DMS 273 (cell line): ENCODE measurements around the gene ALDOA.
"Not testable (repeated sequence)": the region's sequence is repeated elsewhere in the genome, so short reads cannot be mapped to it uniquely, and the experiment has no call there.

Experiments
- DNase-seq: peaks from one replicate; lab custom pipeline; 2025; ENCODE audit not compliant: unreplicated experiment; lab: John Stamatoyannopoulos, UW

The ALDOA gene

GRCh38 chr16:30040690-30041089 is 24.9 kb upstream of the ALDOA start:
- DNase-seq: not testable (repeated sequence)

- DNase-seq: peak; percentile 71
Measured at GRCh38 chr16:30041841-30042240, 23.7 kb upstream of the ALDOA start.

- no peak for DNase-seq
Measured at GRCh38 chr16:30046178-30046577, 19.4 kb upstream of the ALDOA start.

DNA sequence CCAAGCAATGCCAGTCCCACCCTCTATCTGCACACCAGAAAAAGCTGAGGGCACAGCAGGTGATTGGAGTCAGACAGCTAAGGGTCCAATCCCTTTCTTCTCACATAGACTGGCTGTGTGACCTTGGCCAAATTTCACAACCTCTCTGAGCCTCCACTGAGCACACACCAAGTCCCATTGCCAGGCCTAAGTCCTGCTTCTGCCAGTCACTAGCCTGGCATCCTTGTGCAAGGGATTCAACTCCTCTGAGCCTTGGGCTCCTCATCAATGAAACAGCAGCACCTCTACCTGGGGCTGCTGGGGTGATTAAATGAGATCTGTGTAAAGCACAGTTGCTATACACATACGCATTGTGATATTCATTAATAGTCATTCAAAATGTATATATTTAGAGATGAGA is 19.0 kb upstream of the ALDOA start:
- no peak for DNase-seq

DNA sequence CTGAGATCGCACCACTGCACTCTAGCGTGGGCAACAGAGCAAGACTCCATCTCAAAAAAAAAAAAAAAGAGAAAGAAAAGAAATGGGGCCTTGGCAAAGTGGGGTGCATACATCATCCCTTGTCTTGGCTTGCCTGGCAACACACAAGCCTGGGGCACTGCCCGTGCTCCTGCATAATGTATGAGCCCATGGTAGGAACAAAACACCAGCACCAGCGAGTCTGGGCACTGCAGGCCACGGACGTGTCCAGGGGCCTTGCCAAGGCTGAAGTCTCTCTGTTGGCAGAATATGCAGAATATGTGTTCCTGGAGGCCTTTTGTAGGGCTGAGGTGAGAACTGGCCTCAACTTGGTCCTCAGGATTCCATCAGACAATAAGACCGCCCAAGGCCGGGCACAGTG is 15.7 kb upstream of the ALDOA start:
- DNase-seq: no peak

DNA sequence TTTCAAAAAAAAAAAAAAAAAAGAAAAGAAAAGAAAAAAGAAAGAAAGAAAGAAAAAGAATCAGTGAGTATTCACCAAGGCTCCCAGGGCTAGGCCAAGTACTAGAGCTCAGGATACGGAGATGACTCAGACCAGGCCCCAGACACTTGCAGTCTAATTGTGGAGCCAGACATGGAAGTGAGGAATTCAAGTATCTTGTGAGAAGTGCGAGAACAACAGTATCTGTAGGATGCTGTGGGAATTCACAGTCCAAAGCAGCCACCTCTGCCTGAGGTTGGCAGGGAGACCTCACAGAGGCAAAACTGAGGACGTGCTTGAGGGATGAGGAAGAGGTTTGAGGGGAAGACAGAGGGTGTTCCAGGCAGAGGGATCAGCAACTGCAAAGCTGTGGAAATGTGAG is 14.0 kb upstream of the ALDOA start:
- no peak for DNase-seq

DNA sequence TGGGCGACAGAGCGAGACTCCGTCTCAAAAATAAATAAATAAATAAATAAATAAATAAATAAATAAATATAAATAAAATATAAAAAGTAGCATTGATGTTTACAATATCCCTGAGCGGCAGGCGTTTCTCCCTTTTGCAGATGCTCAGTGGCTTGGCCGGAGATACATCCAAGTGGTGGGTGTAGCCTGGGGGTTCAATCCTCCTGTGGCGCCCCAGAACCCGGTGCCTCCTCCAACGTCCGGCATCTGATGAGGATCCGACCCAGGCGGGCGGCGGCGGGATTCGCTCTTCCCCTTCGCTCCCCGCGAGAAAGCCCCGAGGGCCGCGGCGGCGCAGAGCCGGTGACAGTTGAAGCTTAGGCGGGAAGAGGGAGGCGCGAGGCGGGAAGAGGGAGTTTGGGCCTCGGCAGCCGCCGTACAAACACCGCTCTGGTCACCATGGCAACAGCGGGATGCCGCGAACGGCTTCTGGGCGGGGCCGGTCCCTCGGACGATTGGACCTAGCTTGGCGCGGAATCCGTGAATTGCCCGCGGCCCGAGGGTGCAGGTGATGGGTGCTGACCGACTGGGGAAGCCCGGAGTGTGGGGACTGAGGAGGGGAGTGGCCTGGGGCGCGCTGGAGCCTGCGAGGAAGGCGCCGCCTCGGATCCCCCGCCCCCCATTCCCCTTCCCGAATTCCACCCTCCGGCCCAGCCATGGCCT is 12.7 kb upstream of the ALDOA start:
- DNase-seq: peak; percentile 97

DNA sequence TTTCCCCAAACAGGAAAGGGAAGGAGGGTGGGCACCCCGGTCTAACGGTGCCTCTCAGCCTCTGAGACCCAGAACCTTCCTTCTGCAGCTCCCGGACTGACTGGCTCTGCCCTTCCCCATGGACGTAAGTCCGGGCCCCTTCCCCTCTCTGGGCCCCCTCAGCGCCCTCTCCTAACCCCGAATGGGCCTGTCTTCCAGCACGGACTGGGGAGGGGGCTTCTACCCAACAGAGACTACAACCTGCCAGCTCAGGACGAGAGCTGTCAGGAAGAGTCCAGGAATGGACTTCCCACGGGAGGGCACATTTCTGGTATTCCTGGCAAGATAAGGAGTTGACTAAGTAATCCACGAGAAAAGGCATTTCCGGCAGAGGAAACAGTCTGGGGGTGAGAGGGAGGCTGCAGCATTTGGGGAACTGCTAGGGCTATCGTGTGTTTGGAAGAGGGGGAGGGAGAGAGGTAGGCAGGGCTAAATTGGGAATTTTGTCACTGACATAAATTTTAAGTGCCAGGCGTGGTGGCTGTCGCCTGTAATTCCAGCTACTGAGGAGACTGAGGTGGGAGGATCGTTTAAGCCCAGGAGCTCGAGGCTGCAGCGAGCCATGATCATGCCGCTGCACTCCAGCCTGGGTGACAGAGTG is 12.1 kb upstream of the ALDOA start:
- DNase-seq: no peak

DNA sequence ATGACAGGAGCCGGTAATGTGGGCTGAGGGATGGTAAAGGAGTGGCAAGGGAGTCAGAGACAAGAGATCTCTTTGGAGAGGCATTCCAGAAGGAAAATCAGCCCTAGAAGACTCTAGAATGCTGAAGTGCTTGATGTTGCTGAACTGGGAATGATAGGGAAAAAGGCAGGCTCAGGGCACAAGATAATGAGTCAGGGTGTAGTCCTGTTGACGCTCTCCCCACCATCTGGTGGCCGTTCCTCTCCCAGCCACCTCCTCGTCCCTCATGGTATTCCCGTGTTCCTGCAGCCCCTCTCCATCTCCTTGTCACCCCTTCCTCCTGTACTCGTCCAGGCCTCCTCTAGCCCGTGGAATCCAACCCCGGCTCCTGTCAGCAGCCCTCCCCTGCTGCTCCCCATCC is 11.1 kb upstream of the ALDOA start:
- DNase-seq: peak; percentile 51

DNA sequence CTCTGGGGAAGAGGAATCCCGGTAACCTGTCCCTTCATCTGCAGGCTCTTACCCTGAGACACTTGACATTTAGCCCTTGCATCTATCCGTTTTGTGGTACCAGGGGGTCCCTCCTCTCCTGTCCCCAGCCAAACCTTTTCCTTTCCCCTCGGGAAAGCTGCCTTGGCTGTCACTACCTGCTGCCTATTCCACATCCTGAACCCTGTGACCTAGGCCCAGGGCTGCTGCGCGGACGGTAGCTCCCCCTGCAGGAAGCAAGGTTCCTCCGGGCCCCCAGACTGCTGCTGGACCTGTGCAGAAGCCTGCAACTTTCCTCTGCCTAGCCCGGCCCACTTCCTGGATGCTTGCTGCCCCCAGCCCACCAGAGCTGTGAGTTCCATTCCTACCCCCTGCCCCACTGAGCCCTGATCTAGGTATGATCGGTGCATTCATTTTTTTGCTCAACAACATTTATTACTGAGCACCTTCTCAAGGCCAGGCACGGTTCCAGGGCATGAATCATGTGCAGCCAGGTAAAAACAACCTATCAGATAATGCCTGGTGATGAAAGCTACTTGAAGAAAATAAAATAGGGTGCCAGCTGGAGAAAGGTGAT is 10.5 kb upstream of the ALDOA start:
- peak; percentile 68 for DNase-seq

DNA sequence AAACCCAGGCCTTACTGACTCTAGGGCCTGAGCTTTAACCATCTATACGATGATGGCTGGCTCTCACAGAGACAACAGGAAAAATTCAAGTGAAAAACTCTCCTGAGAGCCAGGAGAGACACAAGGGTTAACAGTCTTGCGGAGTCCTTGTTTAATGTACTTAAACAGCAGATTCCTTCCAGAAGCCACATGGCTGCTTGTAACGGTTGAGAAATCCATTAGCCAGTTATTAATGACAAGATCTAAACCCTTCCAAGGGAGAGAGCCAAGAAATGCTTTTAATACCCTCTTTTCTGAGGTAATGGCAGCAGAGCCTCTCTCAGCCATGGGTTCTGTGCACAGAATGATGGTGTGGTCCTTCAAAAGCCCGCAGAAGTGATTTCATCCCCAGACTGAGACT is 5.2 kb upstream of the ALDOA start:
- DNase-seq: no peak

DNA sequence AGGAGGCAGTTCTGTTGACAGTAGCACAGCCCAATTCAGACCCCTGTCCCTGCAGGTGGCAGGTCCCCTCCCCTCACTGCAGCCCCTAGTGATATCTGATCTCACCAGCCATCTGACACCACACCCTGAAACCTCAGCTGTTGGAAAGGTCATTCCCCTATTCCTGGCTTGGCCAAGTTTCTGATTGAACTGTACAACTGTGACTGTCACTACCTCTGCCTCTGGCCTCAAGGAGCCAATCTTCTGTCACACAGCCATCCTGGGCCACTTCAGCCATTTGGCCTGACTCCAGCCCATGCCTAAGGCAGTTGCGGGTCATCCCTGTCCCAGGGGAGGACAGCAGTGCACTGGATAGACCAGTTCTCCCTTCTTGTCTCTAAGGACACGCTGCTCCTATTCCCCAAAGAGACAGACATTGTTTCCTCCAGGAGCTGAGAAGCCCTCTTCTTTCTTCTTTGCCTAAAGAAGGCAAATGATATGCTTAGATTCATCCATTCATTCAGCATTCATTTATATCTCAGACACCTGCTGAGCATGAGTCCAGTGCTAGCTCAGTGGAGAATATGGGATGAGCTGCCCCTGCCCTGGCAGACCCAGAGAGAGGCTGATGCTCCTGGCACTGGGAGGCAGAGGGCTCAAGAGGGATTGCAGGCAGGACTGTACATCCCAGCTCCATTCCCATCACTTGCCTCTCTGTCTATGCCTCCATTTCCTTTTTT is 4.6 kb upstream of the ALDOA start:
- DNase-seq: no peak

DNA sequence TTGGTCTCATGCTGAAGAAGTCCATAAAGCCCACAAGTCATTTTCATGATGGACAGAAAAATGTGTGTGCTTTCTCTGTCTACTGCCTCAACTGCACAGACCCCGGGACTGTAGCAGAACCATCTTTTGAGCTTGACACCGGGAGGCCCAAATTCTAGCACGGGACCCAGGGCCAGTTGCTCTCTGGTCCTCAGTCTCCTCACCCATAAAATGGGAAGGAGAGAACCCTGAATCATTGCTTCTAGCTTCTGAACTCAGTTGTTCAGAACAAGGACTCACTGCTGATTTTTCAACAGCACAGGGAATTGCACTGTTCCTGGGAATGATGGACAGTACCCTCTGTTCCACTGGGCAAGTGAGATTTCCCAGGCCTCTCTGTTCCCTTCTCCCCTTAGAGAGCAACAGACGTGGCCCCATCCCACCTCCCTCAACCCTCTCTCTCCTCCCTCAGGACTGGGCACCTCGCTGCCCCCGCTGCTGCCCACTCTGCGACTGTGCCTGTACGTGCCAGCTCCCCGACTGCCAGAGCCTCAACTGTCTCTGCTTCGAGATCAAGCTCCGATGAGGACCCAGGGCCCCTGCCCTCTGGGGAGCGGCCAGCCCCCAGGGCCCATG is 2.2 kb upstream of the ALDOA start:
- no peak for DNase-seq

GRCh38 chr16:30063893-30064728 is 1.4 kb upstream of the ALDOA start:
- peak; percentile 88 for DNase-seq

DNA sequence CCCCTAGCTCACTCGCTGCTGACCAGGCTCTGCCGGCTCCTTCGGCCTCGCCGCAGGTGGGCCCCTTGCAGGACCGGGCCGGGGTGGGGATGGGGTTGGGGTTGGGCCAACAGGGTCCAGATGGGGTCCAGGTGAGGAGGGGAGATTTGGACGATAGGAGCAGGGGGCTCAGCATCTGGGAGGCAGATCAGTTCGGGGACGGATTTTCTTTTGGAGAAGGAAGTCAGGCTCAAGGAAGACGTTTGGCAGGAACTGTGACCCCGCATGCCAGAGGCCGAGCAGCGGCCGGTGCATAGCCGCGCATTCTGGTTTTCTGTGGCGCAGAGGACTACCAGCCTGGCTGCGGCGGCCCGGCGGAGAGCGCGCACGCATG is 845 bp upstream of the ALDOA start:
- DNase-seq: no peak

DNA sequence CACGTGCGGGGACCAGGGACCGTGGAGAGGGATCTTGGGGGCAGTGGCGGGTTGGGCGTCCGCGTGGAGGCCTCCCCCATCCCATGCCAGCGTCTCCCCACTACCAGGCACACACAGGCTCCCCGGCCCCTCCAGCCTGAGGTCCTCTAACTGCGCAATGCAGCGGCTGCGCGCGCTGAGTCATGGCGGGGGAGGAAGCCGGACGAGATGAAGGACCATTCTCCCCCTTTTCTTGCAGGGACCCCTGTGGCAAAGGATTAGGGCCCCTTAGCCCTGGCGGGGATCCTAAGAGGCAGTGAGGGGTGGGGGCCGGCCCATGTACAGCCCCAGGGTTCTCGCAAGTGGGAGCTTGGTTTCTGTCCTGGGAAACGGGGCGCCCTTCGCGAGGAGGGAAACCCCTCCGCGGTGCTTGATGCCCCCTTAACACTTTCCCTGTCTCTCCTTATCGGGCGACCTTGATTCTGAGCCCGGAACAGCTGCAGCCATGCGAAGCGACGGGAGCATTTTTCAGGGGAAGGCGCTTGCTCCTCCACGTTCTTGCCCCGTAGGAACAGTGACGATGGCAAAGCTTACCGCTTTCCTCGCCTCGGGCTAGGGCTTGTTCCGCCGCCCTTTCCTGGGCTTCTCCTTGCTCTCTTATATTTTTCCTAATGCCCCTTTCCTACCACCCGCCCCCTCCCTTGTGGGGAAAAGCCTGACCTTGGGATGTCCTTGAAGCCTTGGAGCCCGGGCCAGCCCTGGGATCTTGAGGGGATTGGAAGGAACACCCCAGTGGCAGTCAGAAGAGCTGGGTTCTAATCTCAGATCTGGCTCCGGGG is 592 bp downstream of the ALDOA start:
- DNase-seq: peak; percentile 70

- DNase-seq: peak; percentile 70
Measured at GRCh38 chr16:30066761-30067583, 1.4 kb downstream of the ALDOA start.

GRCh38 chr16:30067584-30067916 is 2.0 kb downstream of the ALDOA start:
- no peak for DNase-seq

DNA sequence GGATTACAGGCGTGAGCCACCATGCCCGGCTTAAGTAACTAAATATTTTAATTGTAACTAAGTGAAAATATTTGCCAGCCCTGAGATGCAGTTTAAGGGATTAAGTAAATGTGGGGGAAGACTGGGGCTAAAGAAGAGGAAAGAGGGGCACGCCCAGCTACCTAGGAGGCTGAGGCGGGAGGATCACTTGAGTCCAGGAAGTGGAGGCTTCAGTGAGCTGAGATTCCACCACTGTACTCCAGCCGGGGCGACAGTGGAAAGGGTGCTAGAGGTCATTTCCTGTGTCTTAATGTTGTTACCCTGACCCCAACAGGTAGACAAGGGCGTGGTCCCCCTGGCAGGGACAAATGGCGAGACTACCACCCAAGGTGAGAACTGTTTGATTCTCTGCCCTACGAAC is 2.8 kb downstream of the ALDOA start:
- DNase-seq: no peak
